HG03558 (cell line): ENCODE measurements around the gene FHL1.
"Not testable (repeated sequence)": the region's sequence is repeated elsewhere in the genome, so short reads cannot be mapped to it uniquely, and the experiment has no call there.

Source experiments
- ATAC-seq: cut with Tn5 transposase; IDR thresholded peaks from one replicate; pipeline ENCODE4 v1.9.1; 2021; ENCODE audit warnings: moderate number of reproducible peaks; ENCODE audit not compliant: unreplicated experiment; ENCODE audit errors: extremely low read depth

Gene FHL1

GRCh38 chrX:136205882-136206380 is 58.6 kb downstream of the FHL1 start:
- ATAC-seq = no peak

DNA sequence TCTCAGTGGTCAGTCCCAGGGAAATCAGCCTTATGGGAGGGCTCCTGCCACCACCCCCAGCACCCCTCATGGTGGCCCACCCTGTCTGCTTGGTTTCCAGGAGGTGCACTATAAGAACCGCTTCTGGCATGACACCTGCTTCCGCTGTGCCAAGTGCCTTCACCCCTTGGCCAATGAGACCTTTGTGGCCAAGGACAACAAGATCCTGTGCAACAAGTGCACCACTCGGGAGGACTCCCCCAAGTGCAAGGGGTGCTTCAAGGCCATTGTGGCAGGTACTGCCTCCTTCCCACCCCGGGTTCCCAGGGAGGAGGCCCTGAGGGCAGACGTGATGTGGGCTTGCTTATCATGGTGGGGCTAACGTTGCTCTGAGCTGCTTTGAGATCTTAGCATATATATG is 59.6 kb downstream of the FHL1 start:
- ATAC-seq = no peak

DNA sequence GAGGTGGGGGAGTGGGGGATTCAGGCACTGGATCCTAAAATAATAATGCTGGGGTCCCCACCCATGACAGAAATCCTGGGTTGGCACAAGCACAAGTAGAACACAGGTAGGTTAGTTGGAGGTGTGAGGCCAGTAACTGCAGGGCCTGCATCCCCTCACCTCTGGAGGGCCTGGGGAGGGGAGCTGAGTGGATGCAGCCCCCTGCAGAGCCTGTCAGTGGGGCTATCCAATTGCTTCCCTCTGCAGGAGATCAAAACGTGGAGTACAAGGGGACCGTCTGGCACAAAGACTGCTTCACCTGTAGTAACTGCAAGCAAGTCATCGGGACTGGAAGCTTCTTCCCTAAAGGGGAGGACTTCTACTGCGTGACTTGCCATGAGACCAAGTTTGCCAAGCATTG is 60.2 kb downstream of the FHL1 start:
- no peak for ATAC-seq

- no peak for ATAC-seq
These were observed 61.8 kb downstream of the FHL1 start for GRCh38 chrX:136209016-136209738.

GRCh38 chrX:136209751-136210150 is 62.4 kb downstream of the FHL1 start:
- ATAC-seq = no peak

DNA sequence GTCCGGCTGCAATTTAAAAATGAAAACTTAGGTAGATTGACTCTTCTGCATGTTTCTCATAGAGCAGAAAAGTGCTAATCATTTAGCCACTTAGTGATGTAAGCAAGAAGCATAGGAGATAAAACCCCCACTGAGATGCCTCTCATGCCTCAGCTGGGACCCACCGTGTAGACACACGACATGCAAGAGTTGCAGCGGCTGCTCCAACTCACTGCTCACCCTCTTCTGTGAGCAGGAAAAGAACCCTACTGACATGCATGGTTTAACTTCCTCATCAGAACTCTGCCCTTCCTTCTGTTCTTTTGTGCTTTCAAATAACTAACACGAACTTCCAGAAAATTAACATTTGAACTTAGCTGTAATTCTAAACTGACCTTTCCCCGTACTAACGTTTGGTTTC is 62.9 kb downstream of the FHL1 start:
- ATAC-seq = no peak

- ATAC-seq = no peak
These were observed 63.5 kb downstream of the FHL1 start for GRCh38 chrX:136210806-136211205.

DNA sequence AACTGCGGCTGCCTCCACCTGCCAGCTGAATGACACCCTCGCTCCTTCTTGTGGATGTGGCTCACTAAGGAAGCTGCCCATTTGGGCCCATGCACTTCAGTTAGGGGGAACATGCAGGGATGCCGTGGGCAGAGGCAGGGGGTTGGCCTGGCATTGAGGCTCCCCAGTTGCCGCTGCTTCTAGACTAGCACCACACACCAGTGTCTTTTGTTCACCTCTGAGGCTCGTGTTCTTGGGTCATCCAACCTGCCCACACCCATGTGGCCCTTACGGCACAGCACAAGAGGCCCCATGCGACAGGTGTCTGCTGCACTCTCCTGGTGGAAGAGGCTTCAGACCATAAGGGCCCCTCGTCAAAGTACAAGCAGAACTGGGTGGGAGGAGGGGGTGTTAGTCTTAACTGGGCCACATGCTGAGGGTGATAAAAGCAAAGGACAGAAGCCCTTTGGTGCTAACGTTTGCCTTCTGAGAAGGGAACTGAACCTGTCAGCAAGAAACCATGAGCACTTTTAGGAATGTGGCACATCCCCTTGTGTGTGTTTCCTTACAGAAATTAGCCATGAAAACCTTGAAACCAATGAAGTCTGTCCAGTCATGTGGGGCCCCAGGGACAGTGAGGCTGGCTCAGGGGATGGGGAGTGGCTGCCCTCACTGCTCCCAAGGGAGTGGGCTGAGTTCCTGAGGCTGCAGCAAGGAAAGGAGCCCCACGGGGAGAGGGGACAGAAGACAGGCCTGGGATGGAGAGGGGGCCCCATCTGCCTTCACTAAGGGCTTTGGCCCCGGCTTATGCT is 64.6 kb downstream of the FHL1 start:
- no peak for ATAC-seq

GRCh38 chrX:136212557-136213111 is 65.3 kb downstream of the FHL1 start:
- no peak for ATAC-seq

GRCh38 chrX:136214551-136214950 is 67.2 kb downstream of the FHL1 start:
- no peak for ATAC-seq

DNA sequence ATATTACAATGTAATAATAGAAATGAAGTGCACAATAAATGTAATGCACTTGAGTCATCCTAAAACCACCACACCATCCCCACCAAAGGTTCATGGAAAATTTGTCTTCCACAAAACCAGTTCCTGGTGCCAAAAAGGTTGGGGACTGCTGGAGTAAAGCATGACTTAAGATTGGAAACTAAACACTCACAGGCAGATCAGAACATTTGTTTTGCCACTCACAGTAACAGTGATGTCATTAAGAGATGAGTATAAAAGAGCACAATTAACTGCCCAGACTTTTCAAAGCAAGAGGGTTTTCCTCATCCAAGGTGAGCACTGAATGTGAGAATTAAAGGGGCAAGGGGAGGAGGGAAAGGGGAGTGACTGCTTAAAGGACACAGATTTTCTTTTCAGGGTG is 68.2 kb downstream of the FHL1 start:
- no peak for ATAC-seq

DNA sequence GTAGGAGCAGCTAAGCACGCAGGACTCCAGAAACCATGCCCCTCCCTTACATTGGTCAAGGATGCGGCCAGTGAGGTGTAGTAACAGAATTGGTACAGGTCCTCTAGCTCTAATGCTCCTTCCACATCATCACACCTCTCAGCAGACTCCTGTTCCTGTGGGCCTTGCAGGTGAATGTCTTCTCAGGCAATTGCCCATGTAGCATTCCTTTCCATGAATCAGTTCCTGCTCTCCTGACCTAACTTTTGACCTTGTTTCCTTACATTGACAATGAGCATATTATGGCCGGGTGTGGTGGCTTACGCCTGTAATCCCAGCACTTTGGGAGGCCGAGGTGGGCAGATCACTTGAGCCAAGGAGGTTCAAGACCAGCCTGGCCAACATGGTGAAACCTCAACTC is 72.6 kb downstream of the FHL1 start:
- no peak for ATAC-seq

DNA sequence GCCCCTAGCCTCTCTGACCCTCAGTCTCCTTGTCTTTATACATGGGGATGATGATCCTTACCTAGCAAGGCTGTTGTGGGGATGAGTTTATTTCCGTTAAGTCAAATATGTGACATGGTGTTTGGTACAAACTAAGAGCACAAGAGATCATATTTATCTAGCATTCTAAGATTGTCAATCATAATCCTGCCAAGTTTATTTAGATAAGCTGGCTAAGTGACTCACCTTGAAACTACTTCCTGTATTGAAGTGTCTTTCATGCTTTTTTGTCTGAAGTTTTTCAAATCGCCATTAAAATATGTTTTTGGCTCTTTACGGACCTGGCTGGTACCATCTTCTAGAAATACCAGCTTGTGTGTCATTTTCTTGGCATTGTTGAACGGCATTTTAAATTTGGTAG is 73.2 kb downstream of the FHL1 start:
- no peak for ATAC-seq

- no peak for ATAC-seq
These were observed 73.6 kb downstream of the FHL1 start for GRCh38 chrX:136220951-136221350.

DNA sequence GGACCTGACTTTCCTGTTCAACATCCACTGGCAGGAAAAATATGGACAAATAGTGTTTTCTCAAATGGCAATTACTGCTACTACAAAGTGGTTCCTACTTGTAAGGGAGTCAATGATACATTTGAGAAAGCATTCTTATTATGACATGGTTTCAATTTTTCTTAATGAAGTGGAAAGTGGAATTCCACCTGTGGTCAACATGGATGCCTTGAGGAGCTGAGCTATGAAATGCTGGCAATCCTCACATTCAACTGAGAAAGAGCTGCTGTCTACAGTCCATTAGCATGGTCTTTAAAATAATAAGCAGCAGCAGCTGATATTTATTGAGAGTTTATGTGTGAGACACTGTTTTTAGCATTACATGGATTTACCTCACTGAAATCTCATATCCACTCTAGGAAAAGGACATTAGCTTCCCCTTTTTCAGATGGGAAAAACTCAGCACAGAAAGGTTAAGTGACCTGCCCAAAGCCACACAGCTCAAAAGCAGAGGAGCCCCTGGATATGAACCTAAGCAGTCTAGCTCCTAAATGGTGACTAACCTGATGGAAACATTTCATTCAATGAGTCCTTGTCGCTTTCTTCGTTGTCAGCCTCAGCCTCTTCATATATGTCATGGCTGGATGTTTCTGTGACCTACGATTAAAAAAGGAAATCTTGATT is 74.6 kb downstream of the FHL1 start:
- no peak for ATAC-seq

- ATAC-seq = no peak
These were observed 79.7 kb downstream of the FHL1 start for GRCh38 chrX:136227074-136227473.

DNA sequence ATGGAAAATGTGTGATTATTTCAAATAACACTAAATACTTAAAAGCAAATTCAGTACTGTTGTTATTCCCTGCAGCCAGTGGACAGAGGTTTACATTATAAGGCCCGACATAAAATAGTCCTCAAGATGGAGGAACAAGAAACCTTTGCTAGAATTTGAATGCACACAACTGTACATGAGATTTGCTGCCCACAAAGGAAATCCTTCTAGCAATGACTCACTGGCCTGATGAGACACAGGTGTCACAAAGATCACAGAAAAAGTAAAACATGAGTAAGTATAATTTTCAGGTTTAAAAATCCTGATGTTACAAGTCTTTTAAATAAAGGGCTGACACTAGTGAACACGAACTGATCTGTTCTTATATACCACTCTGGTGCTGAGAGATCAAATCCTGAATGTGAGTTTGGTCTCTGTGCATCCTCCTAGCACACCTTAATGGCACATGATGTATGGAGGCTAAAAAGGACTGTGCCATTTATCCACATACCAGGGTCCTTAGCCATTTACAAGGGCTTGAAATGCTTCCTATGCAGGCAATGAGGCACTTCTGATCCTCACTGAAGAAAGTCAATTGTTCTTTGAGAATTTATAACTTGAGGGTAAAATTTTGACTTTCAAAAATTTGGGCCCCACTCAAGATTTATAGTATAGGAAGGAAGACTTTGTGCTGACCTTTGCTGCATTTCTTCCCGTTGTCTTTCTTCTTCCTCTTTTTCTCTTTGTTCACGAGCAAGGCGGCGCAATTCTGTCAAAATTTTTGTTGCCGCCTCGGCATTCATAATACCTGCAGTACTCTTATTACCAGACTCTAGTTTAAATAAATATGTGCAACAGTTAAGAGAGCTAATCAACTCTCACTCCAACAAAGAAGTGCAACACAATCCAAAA is 80.9 kb downstream of the FHL1 start:
- ATAC-seq = no peak

- ATAC-seq = no peak
These were observed 81.5 kb downstream of the FHL1 start for GRCh38 chrX:136228839-136229207.

- ATAC-seq = no peak
These were observed 89.7 kb downstream of the FHL1 start for GRCh38 chrX:136237074-136237473.

DNA sequence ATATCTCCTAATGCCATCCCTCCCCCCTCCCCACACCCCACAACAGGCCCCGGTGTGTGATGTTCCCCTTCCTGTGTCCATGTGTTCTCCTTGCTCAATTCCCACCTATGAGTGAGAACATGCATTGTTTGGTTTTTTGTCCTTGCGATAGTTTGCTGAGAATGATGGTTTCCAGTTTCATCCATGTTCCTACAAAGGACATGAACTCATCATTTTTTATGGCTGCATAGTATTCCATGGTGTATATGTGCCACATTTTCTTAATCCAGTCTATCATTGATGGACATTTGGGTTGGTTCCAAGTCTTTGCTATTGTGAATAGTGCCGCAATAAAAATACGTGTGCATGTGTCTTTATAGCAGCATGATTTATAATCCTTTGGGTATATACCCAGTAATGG is 90.5 kb downstream of the FHL1 start:
- not testable (repeated sequence) for ATAC-seq
